ENCODE measurements around the gene SUPT7L. TPM values are rescaled to one million over a fixed set of nuclear protein-coding genes. Genes with fewer than 3 reads are reported as not detected.
A peak's percentile ranks its signal among the peaks of the same experiment; 100 is the strongest.

The SUPT7L gene
- total and polyA plus RNA-seq, 5 experiments from 2014 or later: 17.0 to 52.0 (median 23.3) TPM

DNA sequence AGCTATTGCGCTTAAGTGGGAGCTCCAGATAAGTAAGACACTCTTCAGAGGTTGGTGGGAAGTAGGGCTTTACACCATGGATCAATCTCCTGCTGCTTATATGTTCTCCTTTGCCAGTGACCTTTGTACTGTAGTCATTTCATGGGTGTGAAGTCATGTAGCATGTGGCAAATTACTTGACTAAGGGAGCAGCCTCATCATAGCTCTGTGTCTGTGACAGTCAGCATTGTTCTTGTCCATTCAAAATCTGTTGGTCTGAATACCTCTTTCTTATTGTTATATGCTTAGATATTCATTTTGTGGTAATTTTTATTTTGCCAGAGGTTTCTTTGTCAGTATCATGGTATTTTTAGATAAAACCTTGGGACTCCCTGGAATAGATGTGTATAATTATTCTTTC, 18.4 kb upstream of the SUPT7L start:
- H3K4me3 Mint-ChIP-seq: no peak overlapping the region
- H3K27ac Mint-ChIP-seq: peak overlapping the region in 2 of 10 donors; percentile 12 to 48
- POLR2A ChIA-PET: interaction anchor here (0.7 kb wide), 1 partner anchor 1330 kb away, joined by 4 read pairs; no protein-coding TSS in a partner anchor
- peaks cover 8 to 25% (median 14%) of the 10 kb centered on the region in 4 donors for H3K4me1 Mint-ChIP-seq
- no peak for ATAC-seq
- peaks cover 10 to 82% (median 20%) of the 10 kb centered on the region in 3 donors for H3K36me3 Mint-ChIP-seq
- H3K9me3 Mint-ChIP-seq: no peaks in the 10 kb centered on the region
- no peaks in the 10 kb centered on the region for H3K27me3 Mint-ChIP-seq
- DNase-seq: no peak

DNA sequence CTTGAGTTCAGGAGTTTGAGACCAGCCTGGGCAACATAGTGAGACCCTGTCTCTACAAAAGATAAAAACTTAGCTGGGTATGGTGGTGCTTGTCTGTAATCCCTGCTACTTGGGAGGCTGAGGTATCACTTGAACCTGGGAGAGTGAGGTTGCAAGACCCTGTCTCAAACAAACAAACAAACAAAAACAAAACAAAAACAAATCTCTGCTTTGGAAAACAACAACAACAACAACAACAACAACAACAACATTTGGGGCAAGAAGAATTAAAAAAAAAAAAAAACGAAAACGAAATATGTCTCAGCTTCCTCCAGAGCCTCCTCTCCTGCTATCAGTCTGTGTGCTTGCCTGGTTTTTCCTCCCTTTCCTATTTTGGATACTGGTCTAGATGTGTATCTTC, 17.2 kb upstream of the SUPT7L start:
- H3K9me3 Mint-ChIP-seq: no peaks in the 10 kb centered on the region
- H3K4me1 Mint-ChIP-seq: peaks cover 8 to 24% (median 13%) of the 10 kb centered on the region in 4 donors
- ATAC-seq (no peak), DNase-seq (no peak)
- H3K36me3 Mint-ChIP-seq: peaks cover 10 to 85% (median 19%) of the 10 kb centered on the region in 3 donors
- H3K27ac Mint-ChIP-seq: peak overlapping the region in 2 of 10 donors; percentile 13 to 56
- no peak overlapping the region for H3K4me3 Mint-ChIP-seq
- no peaks in the 10 kb centered on the region for H3K27me3 Mint-ChIP-seq
- POLR2A ChIA-PET: interaction anchor here (1.3 kb wide), 1 partner anchor 17 kb away, joined by 3 read pairs; the partner anchor contains the start of genes SLC4A1AP and SUPT7L

DNA sequence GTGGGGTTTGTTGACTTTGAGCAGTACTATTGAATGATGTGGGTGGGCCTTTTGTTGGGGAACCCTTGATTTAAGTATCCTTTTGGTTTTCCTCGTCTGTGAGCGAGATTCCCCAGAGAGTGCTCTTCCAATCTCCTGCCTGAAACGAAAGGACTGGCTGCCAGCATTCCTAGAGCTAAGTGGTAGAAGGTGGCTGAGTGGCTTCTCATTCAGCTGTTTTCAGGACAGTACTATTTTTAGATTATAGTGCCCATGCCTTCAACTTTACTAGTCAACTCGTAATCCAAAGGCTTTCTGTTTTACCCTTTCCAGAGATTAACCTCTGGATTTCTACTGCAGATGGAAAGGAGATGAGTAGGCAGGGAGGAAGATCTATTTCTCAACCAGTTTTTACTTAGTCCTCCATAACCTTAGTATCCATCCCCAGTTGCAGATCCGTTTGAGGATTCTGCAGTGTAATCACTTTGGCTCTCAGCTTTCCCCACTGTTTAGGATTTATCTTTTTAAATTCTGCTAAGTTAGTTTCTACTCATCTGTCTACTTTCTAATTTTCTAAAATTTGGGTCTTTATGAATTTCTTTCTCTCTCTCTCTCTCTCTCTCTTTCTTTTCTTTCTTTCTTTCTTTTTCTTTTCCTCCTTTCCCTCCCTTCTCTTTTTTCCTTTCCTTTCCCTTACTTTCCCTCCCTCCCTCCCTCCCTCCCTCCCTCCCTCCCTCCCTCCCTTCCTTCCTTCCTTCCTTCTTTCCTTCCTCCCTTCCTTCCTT, 9.5 kb upstream of the SUPT7L start:
- ATAC-seq (no peak), DNase-seq (no peak)
- no peaks in the 10 kb centered on the region for H3K9me3 Mint-ChIP-seq
- no peaks in the 10 kb centered on the region for H3K27me3 Mint-ChIP-seq
- peaks cover 14 to 87% (median 27%) of the 10 kb centered on the region in 3 donors for H3K36me3 Mint-ChIP-seq
- H3K27ac Mint-ChIP-seq: no peak overlapping the region
- H3K4me3 Mint-ChIP-seq: no peak overlapping the region
- peaks cover 0 to 15% (median 6%) of the 10 kb centered on the region in 4 donors for H3K4me1 Mint-ChIP-seq
- POLR2A ChIA-PET: no interaction called here

DNA sequence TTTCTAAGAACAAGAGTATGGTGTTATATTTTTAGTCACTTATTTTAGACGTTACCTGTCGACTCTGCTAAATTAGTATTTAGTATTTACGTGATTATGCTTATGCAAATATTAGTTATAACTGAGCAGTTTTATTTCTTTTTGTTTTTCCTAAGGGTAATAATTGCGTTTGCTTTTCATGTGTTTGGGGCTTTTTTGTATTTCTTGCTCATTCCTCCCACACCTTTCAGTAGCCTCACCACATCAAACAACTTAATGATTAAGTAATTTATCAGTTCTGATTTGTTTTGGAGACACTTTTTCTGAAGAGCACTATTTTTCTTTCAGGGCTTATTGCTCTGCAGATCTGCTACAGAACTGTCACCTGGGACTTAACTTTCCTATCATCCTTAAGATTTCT, 7.8 kb upstream of the SUPT7L start:
- POLR2A ChIA-PET: interaction anchor here (0.7 kb wide), 2 partner anchors 547 to 1062 kb away, joined by 3 read pairs; no protein-coding TSS in a partner anchor
- Mint-ChIP-seq H3K36me3 (peaks cover 10 to 86% (median 24%) of the 10 kb centered on the region in 3 donors), H3K4me1 (peaks cover 2 to 19% (median 15%) of the 10 kb centered on the region in 4 donors), H3K27ac (no peak overlapping the region), H3K4me3 (no peak overlapping the region), H3K9me3 (no peaks in the 10 kb centered on the region), H3K27me3 (no peaks in the 10 kb centered on the region)
- ATAC-seq: no peak
- DNase-seq: no peak

DNA sequence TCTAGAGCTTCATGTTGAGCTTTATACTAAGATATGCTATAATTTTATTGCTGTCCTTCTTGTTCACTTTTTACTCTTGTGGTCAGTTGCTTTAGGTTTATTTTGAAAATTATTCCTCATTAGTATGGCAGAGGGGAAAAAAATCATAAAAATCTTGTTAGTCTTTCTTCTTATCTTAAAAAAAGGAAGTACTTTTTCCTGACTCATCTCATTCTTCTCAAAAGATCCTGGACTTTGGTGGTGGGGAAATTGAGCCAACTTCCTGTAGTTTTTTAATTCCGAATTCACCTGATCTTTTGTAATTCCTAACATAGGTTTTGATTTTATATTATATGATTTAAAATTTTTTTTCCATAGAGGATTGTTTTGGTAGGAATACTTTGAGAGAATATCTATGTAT, 4.0 kb upstream of the SUPT7L start:
- POLR2A ChIA-PET: no interaction called here
- Mint-ChIP-seq H3K27me3 (no peaks in the 10 kb centered on the region), H3K4me3 (no peak overlapping the region), H3K4me1 (peaks cover 9 to 44% (median 38%) of the 10 kb centered on the region in 4 donors), H3K36me3 (peaks cover 10 to 57% (median 18%) of the 10 kb centered on the region in 3 donors), H3K9me3 (no peaks in the 10 kb centered on the region), H3K27ac (peak overlapping the region in 1 of 10 donors; percentile 11)
- no peak for DNase-seq
- ATAC-seq: no peak

DNA sequence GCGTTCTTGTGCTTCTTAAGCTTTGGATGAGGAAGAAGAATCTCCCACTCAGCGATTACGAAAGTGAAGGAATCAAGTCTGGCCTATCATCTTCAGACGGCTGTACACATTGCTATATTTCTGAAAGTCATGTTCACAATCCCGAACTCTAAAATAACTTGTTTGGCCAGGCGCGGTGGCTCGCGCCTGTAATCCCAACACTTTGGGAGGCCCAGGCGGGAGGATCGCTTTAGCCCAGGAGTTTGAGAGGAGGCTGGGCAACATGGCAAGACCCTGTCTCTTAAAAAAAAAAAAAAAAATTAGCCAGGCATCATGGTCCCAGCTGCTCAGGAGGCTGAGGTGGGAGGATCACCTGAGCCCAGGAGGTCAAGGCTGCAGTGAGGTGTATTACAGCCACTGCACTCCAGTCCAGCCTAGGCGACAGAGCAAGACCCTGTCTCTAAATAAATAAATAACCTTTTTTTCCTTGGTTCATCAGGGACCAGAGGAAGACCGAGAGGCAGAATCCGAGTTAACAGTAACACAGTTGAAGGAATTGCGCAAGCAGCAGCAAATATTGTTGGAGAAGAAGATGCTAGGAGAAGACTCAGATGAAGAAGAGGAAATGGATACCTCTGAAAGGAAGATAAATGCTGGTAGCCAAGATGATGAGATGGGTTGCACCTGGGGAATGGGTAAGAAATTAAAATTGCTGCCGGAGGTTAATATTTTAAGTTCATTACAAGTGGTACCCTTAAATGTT, 1.4 kb upstream of the SUPT7L start:
- Mint-ChIP-seq H3K27me3 (no peaks in the 10 kb centered on the region), H3K4me1 (peaks cover 16 to 57% (median 49%) of the 10 kb centered on the region in 4 donors), H3K9me3 (no peaks in the 10 kb centered on the region), H3K36me3 (peaks cover 5 to 52% (median 16%) of the 10 kb centered on the region in 3 donors), H3K27ac (peak overlapping the region in 9 of 10 donors; percentile 98 to 100 (median 100)), H3K4me3 (peak overlapping the region; percentile 93 to 100 (median 99))
- POLR2A ChIA-PET: interaction anchor here (1.2 to 1.6 kb wide), 3 partner anchors 19 to 1452 kb away, joined by 3 to 8 read pairs (median 5); no protein-coding TSS in a partner anchor
- ATAC-seq (no peak), DNase-seq (no peak)

DNA sequence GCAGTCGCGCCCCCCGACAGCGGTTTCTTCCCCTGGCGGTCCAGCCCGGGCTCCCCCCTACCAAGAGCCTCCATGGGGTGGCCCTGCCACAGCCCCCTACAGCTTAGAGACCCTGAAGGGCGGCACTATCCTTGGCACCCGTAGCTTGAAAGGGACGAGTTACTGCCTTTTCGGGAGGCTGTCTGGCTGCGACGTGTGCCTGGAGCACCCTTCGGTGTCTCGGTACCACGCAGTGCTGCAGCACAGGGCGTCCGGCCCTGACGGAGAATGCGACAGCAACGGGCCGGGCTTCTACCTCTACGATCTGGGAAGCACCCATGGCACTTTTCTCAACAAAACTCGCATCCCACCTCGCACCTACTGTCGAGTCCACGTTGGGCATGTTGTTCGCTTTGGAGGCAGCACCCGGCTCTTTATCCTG, 750 bp upstream of the SUPT7L start:
- DNase-seq (no peak), ATAC-seq (peak in 1 of 2 donors; percentile 29)
- peak overlapping the region; percentile 98 to 100 (median 100) for H3K27ac Mint-ChIP-seq
- H3K9me3 Mint-ChIP-seq: no peaks in the 10 kb centered on the region
- peak overlapping the region; percentile 93 to 100 (median 99) for H3K4me3 Mint-ChIP-seq
- H3K4me1 Mint-ChIP-seq: peaks cover 19 to 61% (median 54%) of the 10 kb centered on the region in 4 donors
- POLR2A ChIA-PET: interaction anchor here (0.8 to 1.6 kb wide), 11 partner anchors 16 to 1452 kb away, joined by 3 to 15 read pairs (median 5); partner anchors contain the start of genes CCDC121, GPN1, MRPL33 and NRBP1
- no peaks in the 10 kb centered on the region for H3K27me3 Mint-ChIP-seq
- H3K36me3 Mint-ChIP-seq: peaks cover 5 to 53% (median 20%) of the 10 kb centered on the region in 3 donors

DNA sequence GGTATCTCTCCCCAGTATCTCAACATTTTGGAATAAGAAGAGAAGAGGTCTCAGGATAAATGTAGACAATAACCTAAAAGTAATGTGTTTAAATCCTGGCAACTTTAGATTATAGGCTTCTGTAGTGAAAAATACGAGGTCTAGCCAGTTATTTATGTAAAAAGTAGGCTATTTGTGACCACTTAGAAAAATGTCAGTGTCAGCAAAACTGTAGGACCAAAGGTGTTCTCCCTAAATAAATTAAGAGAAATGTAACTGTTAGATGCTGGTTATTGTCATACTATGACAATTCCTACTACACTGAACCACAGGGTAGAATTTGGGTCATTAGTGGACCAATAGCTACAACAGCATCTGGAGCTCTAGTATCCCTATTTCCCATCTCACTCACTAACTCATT, 2.0 kb downstream of the SUPT7L start:
- Mint-ChIP-seq H3K36me3 (peaks cover 5 to 52% (median 13%) of the 10 kb centered on the region in 3 donors), H3K4me3 (peak overlapping the region in 8 of 10 donors; percentile 69 to 100 (median 98)), H3K9me3 (no peaks in the 10 kb centered on the region), H3K27ac (peak overlapping the region in 4 of 10 donors; percentile 6 to 87 (median 38)), H3K4me1 (peaks cover 19 to 59% (median 54%) of the 10 kb centered on the region in 4 donors), H3K27me3 (no peaks in the 10 kb centered on the region)
- no peak for DNase-seq
- POLR2A ChIA-PET: no interaction called here
- ATAC-seq: no peak

DNA sequence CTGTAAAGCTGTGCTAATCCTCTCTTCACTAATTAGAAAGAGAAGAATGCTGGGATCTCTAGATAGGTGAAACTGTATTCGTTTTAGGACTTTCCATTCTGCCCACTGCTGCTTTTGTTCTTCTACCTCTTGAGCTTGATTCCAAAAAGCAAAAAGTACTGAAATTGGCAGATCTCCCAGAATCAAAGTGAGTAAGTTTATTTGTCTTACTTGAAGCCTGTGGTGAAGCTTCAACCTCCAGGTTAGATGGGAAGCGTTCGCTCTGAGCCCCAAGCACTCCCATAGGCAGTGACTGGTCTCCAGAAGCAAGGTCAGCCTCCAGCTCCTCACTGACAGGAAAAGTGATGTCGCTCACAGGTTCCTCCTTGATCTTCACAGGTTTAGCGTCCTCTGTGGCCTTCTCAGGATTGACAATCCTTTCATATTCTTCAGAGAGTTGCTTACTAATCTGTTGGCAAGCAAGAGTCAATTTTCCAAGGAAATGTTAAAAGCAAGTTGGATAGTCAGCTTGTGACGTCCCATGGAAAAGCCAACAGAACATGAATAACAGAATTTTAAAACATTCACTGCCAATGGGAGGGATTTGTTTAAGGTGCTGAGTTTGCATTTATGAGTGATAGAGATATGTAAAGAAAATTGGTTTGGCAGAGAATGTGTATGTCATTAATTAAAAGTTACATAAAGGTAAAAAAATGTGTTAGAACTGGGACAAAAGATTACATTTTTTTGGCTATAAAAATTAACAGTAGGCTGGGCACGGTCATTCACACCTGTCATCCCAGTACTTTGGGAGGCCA, 8.1 kb downstream of the SUPT7L start:
- Mint-ChIP-seq H3K9me3 (no peaks in the 10 kb centered on the region), H3K4me3 (no peak overlapping the region), H3K27ac (peak overlapping the region in 1 of 10 donors; percentile 34), H3K4me1 (peaks cover 11 to 22% (median 15%) of the 10 kb centered on the region in 4 donors), H3K36me3 (peaks cover 0 to 86% (median 31%) of the 10 kb centered on the region in 3 donors), H3K27me3 (no peaks in the 10 kb centered on the region)
- no peak for ATAC-seq
- POLR2A ChIA-PET: no interaction called here
- DNase-seq: no peak

DNA sequence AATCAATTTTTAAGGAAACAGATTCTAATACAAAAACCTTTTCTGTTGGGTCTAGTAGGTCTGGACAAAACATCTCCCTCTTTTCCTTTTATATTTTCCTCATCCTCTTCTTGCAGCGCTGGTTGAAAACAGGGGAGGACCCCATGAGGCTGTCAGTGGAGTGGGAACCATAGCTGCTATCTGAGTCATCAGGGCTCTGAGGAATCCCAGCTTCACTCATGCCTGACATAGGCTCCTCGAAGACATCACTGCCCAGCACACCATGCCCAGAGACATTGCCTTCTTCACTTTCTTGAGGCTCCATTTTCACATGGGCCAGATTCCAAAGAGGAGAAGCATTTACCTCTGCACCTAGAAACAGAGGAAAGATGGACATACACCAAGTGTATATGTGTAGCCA, 10.0 kb downstream of the SUPT7L start:
- no peaks in the 10 kb centered on the region for H3K9me3 Mint-ChIP-seq
- H3K4me3 Mint-ChIP-seq: no peak overlapping the region
- no peaks in the 10 kb centered on the region for H3K27me3 Mint-ChIP-seq
- H3K4me1 Mint-ChIP-seq: peaks cover 0 to 13% (median 8%) of the 10 kb centered on the region in 4 donors
- H3K36me3 Mint-ChIP-seq: peaks cover 4 to 90% (median 32%) of the 10 kb centered on the region in 3 donors
- POLR2A ChIA-PET: no interaction called here
- H3K27ac Mint-ChIP-seq: peak overlapping the region in 4 of 10 donors; percentile 3 to 54 (median 24)
- DNase-seq: no peak
- ATAC-seq: no peak

DNA sequence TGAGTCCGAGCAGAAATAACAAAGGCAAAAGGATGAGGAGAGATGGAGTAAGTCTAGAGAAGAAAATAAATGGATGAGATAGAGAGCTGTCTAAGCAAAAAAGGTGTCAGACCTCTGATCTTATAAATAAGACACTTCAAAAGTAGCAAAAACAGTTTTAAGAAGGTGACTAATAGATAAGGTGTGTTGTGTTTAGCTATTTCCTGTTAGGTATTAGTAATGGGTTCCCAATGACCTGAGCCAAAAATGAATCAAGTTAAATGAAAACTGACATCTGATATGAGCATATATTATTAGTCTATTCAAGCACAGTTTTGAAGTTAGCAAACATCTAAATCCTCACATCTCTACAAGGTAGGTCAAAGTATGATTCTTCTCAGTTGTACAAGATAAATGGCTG, 10.6 kb downstream of the SUPT7L start:
- ATAC-seq (no peak), DNase-seq (no peak)
- H3K27ac Mint-ChIP-seq: peak overlapping the region in 2 of 10 donors; percentile 37 to 54
- H3K9me3 Mint-ChIP-seq: no peaks in the 10 kb centered on the region
- peak overlapping the region in 1 of 10 donors; percentile 1 for H3K4me3 Mint-ChIP-seq
- POLR2A ChIA-PET: no interaction called here
- no peaks in the 10 kb centered on the region for H3K27me3 Mint-ChIP-seq
- peaks cover 0 to 13% (median 8%) of the 10 kb centered on the region in 4 donors for H3K4me1 Mint-ChIP-seq
- peaks cover 4 to 92% (median 35%) of the 10 kb centered on the region in 3 donors for H3K36me3 Mint-ChIP-seq

DNA sequence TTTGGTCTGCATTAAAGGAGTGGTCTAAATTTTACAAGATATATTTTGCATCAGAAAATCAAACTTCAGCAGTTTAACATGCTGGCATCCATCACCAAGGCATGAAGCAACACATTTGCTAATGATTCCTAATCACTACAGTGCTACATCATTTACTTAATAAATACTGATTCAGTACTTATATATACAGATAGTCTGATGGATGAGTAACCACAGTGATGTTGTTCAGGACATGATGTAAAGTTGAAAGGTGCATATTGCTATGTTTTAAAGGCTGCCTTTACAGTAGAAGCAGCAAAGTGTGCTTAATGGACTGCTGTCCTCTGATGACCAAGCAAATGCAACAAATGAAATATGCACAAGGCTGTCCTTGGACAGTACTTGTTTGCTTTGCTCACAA, 11.1 kb downstream of the SUPT7L start:
- no peak for DNase-seq

More for the DNA sequence above, 11.1 kb downstream of the SUPT7L start:
- Mint-ChIP-seq H3K4me1 (peaks cover 0 to 13% (median 8%) of the 10 kb centered on the region in 4 donors), H3K36me3 (peaks cover 4 to 92% (median 37%) of the 10 kb centered on the region in 3 donors), H3K27me3 (no peaks in the 10 kb centered on the region), H3K4me3 (peak overlapping the region in 1 of 10 donors; percentile 1), H3K27ac (peak overlapping the region in 2 of 10 donors; percentile 37 to 54), H3K9me3 (no peaks in the 10 kb centered on the region)
- POLR2A ChIA-PET: no interaction called here
- ATAC-seq: no peak
